ENCODE results near the gene CFAP91. TPM values are rescaled to one million over a fixed set of nuclear protein-coding genes. Genes with fewer than 3 reads are reported as not detected.

CFAP91 gene
- total and polyA plus RNA-seq, 2 experiments from 2014 or later, result 2.4 to 3.7 TPM

GRCh38 chr3:119669906-119670570 is 32.8 kb upstream of the CFAP91 start:
- Mint-ChIP-seq H3K36me3 (ENCODE audit: low read depth) (peaks cover 42% of the 10 kb centered on the region), H3K4me3 (no peak overlapping the region), H3K27me3 (ENCODE audit: insufficient read depth, low read depth, poor library complexity) (no peaks in the 10 kb centered on the region), H3K4me1 (no peaks in the 10 kb centered on the region; the same call in 2 of the 3 replicates), H3K27ac (no peak overlapping the region), H3K9me3 (no peaks in the 10 kb centered on the region)
- Histone ChIP-seq H4K20me1 (replicated peaks; ENCODE audit: insufficient read depth) (no peaks in the 10 kb centered on the region), H2AFZ (no peak overlapping the region), H3K9me2 (ENCODE audit: insufficient read depth) (no peaks in the 10 kb centered on the region), H3F3A (replicated peaks; ENCODE audit: low read depth) (no peaks in the 10 kb centered on the region), H3K79me2 (replicated peaks; ENCODE audit: insufficient read depth) (peaks cover under 1% of the 10 kb centered on the region; the same call in 1 of the 2 replicates), H3K4me3 (no peak overlapping the region), H3K27ac (ENCODE audit: low read depth) (no peak overlapping the region), H3K27me3 (ENCODE audit: insufficient read depth) (no peaks in the 10 kb centered on the region), H3K4me2 (no peak overlapping the region), H3K4me1 (ENCODE audit: insufficient read depth) (no peaks in the 10 kb centered on the region), H3K36me3 (ENCODE audit: insufficient read depth) (peaks cover 22% of the 10 kb centered on the region)
- DNase-seq (ENCODE audit: low spot score) (no peak), ATAC-seq (no peak)
- TF ChIP-seq POLR2AphosphoS5 (IDR thresholded peaks at IDR 0.05; ENCODE audit: low read depth) (no peak), ETS1 (IDR thresholded peaks at IDR 0.05) (no peak), EZH2 (IDR thresholded peaks at IDR 0.05; ENCODE audit: low read depth, unreplicated experiment) (no peak), ZNF331 (CRISPR knock-in tag; IDR thresholded peaks at IDR 0.05; ENCODE audit: low read depth) (no peak), NANOG (IDR thresholded peaks at IDR 0.05; ENCODE audit: borderline replicate concordance) (no peak), JUNB (IDR thresholded peaks at IDR 0.05; ENCODE audit: unreplicated experiment) (no peak), ZNF462 (CRISPR knock-in tag; IDR thresholded peaks at IDR 0.05) (no peak), ZNF114 (CRISPR knock-in tag; IDR thresholded peaks at IDR 0.05) (no peak), EZH2phosphoT487 (IDR thresholded peaks at IDR 0.05; ENCODE audit: unreplicated experiment) (no peak), CREB1 (CRISPR knock-in tag; IDR thresholded peaks at IDR 0.05; ENCODE audit: low read depth) (no peak), CTCF (conservative IDR thresholded peaks at IDR 0.05; ENCODE audit: low read depth in 2 of 2) (no peak), REST (IDR thresholded peaks at IDR 0.05; ENCODE audit: unreplicated experiment) (no peak), STAT1 (IDR thresholded peaks at IDR 0.05; ENCODE audit: unreplicated experiment) (no peak)

Data from GM23338 (cell line).